Transverse colon (tissue), 3 donors: ENCODE results near the gene ZNF804A.

Experiments
- CTCF ChIP-seq, 5 experiments: fragments of 200-600 bp in 3 of 5; fragments of 450-650 bp in 2 of 5; sonication (generic) in 3 of 5; IDR thresholded peaks; 1 replicate in 2 of 5; 2 replicates in 3 of 5; pipeline ENCODE4 v1.5.1; 2016 to 2017; ENCODE audit warnings: antibody characterized with exemption in 5 of 5, inconsistent platforms in 3 of 5, mild to moderate bottlenecking in 2 of 5, moderate library complexity in 1 of 5
- EP300 ChIP-seq: sonication (generic); formaldehyde crosslinking; IDR thresholded peaks from one replicate; pipeline ENCODE4 v1.6.1; 2017; ENCODE audit warnings: antibody characterized with exemption, low read depth
- POLR2A ChIP-seq: fragments of 450-650 bp; IDR thresholded peaks from one replicate; pipeline ENCODE4 v1.6.1; 2016; ENCODE audit warnings: antibody characterized with exemption, mild to moderate bottlenecking, moderate library complexity

GRCh38 chr2:184767059-184767458 is 168.7 kb downstream of the ZNF804A start:
- TF ChIP-seq CTCF (IDR thresholded peaks at IDR 0.05) (no peak), POLR2A (no peak), EP300 (no peak)
